MCF 10A (cell line): ENCODE measurements around the gene ACOT11. TPM values are rescaled to one million over a fixed set of nuclear protein-coding genes. Genes with fewer than 3 reads are reported as not detected.

Experiments
- BruUV-seq: library from RNA; stranded (reverse); fragments of 400-500 nt; replicated peaks from 2 replicates; lab custom pipeline; 2021; lab: Mats Ljungman, UMichigan
- CTCF ChIA-PET: fragments of 300-600 bp; sonication (Branson Sonifier 250); formaldehyde crosslinking; extraction: SDS; loops from one replicate; lab custom pipeline; 2021; ENCODE audit warnings: antibody characterized with exemption, inconsistent platforms; lab: Yijun Ruan, JAX
- POLR2A ChIA-PET: fragments of 300-600, 350-650 bp; sonication (Branson Sonifier 250); formaldehyde crosslinking; extraction: SDS; loops from one replicate; lab custom pipeline; 2020; ENCODE audit warnings: antibody characterized with exemption, inconsistent platforms; lab: Yijun Ruan, JAX
- DNase-seq: peaks from one replicate; pipeline ENCODE4 v3.0.0-alpha.2; 2018; ENCODE audit not compliant: unreplicated experiment
- H3K27ac Mint-ChIP-seq: one replicate; pipeline ENCODE4 v1.8.0; 2022; ENCODE audit warnings: mild to moderate bottlenecking, low read depth, mixed read lengths; ENCODE audit not compliant: unreplicated experiment
- H3K27me3 Mint-ChIP-seq: one replicate; pipeline ENCODE4 v1.8.0; 2022; ENCODE audit warnings: mixed read lengths; ENCODE audit not compliant: insufficient read depth, unreplicated experiment
- H3K36me3 Mint-ChIP-seq: one replicate; pipeline ENCODE4 v1.8.0; 2022; ENCODE audit warnings: mild to moderate bottlenecking, moderate library complexity, mixed read lengths; ENCODE audit not compliant: insufficient read depth, unreplicated experiment
- H3K4me1 Mint-ChIP-seq: one replicate; pipeline ENCODE4 v1.8.0; 2022; ENCODE audit warnings: mixed read lengths; ENCODE audit not compliant: insufficient read depth, unreplicated experiment
- H3K4me3 Mint-ChIP-seq: one replicate; pipeline ENCODE4 v1.8.0; 2022; ENCODE audit warnings: mild to moderate bottlenecking, moderate library complexity, mixed read lengths; ENCODE audit not compliant: unreplicated experiment
- H3K9me3 Mint-ChIP-seq: one replicate; pipeline ENCODE4 v1.8.0; 2022; ENCODE audit warnings: mixed read lengths; ENCODE audit not compliant: unreplicated experiment
- CTCF ChIP-seq: fragments of 200-600 bp; IDR thresholded peaks from one replicate; pipeline ENCODE4 v1.8.0; 2022; ENCODE audit warnings: antibody characterized with exemption, mild to moderate bottlenecking; ENCODE audit not compliant: unreplicated experiment
- intact Hi-C: fragments of 100-400 bp; cut with micrococcal nuclease; formaldehyde crosslinking; loops from 2 replicates; pipeline ENCODE4 v1.14.1; 2022
- total RNA-seq: library from RNA; stranded (reverse); gene quantifications from 2 replicates; pipeline ENCODE4 v1.2.3, GENCODE V29; 2022

ACOT11 gene
- total RNA-seq, 1 experiment from 2014 or later, result 5.3 TPM

DNA sequence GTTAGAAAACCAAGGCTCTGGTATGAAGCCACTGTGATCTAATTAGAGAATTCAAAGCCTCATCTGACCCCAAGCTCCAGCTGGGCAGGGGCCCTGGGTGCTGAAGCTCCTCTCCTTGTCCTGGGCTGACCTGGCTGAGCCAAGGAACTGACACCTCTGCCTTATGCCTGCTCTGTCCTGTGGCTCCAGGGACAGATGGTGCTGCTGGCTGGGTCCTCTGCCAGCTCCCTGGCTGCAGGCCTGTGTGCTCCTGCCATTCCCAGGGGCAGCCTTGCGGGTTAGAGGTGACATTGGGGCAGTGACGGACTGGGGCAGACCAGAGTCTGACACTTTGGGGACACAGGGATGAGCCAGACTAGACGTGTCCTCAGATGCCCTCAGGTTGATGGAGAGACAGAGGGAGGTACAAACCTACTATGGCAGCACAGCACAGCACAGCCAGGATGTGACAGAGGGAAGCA lies 11.8 kb downstream of the ACOT11 start:
- DNase-seq, result no peak
- no TSS peak for BruUV-seq
- no peaks in the 10 kb centered on the region for H3K36me3 Mint-ChIP-seq
- peaks cover 8% of the 10 kb centered on the region for H3K4me1 Mint-ChIP-seq
- ChIA-PET POLR2A (interaction anchor here (0.6 to 1.2 kb wide), 3 partner anchors 10 to 469 kb away, joined by 3 read pairs; no protein-coding TSS in a partner anchor), CTCF (interaction anchor here (0.7 to 1.0 kb wide), 2 partner anchors 9 to 13 kb away, joined by 3 read pairs; no protein-coding TSS in a partner anchor)
- no peaks in the 10 kb centered on the region for H3K9me3 Mint-ChIP-seq
- intact Hi-C loops, result no loop called here
- no peak overlapping the region for H3K4me3 Mint-ChIP-seq
- no peak for TF ChIP-seq CTCF
- H3K27me3 Mint-ChIP-seq, result no peaks in the 10 kb centered on the region
- no peak overlapping the region for H3K27ac Mint-ChIP-seq

DNA sequence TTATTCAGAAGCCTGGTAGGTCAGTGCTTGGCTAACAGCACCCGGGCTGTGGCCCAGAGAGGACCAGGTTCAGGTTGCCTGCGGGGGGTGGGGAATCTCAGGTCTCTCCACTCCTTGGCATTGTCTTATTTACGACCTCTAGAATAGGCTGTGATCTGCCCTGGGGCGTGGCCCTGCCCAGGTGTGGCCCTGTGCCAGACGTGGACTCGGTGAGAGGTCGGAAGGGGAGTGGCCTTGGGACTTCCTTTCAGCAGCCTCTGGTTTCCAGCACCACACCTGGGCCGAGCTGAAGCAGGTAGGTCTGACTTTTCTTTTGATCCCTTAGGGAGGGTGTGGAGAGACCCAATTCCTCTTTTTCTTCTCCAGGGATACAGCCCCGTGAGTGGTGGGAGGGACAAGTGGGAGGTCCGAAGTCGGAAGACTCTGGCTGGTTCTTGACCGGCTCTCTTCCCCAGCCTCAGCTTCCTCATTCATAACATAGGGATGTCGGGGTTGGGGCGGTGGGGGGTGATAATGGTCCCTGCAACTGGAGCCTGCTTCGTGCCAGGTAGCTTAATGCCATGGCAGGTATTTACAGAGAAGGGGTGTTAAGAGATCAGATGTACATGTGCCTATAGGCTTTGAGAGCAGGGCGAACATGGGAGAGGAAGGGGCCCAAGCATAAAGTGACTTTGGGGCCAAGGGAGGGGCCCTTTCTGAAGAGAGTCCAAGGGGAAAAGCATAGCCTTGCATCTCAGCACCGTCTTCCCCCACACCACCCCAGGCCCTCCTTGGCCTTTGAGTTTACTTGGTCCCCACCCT lies 16.5 kb downstream of the ACOT11 start:
- Mint-ChIP-seq H3K36me3 (no peaks in the 10 kb centered on the region), H3K27ac (peak overlapping the region; percentile 32), H3K4me1 (peaks cover 34% of the 10 kb centered on the region), H3K27me3 (no peaks in the 10 kb centered on the region), H3K9me3 (no peaks in the 10 kb centered on the region), H3K4me3 (peak overlapping the region; percentile 62)
- intact Hi-C loops, result no loop called here
- BruUV-seq, result no TSS peak
- no peak for TF ChIP-seq CTCF
- ChIA-PET POLR2A (interaction anchor here (0.5 to 5.1 kb wide), 8 partner anchors 11 to 608 kb away, joined by 3 to 29 read pairs (median 4); no protein-coding TSS in a partner anchor), CTCF (interaction anchor here (0.6 to 2.5 kb wide), 9 partner anchors 12 to 686 kb away, joined by 3 to 11 read pairs (median 3); partner anchors contain the start of gene ACOT11)
- peak; percentile 91 for DNase-seq

GRCh38 chr1:54565113-54565501 lies 17.1 kb downstream of the ACOT11 start:
- no peaks in the 10 kb centered on the region for H3K27me3 Mint-ChIP-seq
- DNase-seq, result no peak
- no TSS peak for BruUV-seq
- peaks cover 39% of the 10 kb centered on the region for H3K4me1 Mint-ChIP-seq
- H3K36me3 Mint-ChIP-seq, result no peaks in the 10 kb centered on the region
- H3K27ac Mint-ChIP-seq, result no peak overlapping the region
- H3K9me3 Mint-ChIP-seq, result no peaks in the 10 kb centered on the region
- intact Hi-C loops, result no loop called here
- no peak overlapping the region for H3K4me3 Mint-ChIP-seq
- CTCF ChIA-PET, result interaction anchor here (0.7 to 2.5 kb wide), 6 partner anchors 16 to 107 kb away, joined by 3 to 11 read pairs (median 4); partner anchors contain the start of gene ACOT11
- POLR2A ChIA-PET, result interaction anchor here (0.5 to 5.1 kb wide), 8 partner anchors 11 to 513 kb away, joined by 3 to 29 read pairs (median 4); partner anchors contain the start of genes TMEM59 and TTC4
- TF ChIP-seq CTCF, result no peak
